OCI-LY7 (cell line): ENCODE results near the gene ANAPC1. TPM values are rescaled to one million over a fixed set of nuclear protein-coding genes. Genes with fewer than 3 reads are reported as not detected.
"Not testable (repeated sequence)": the region's sequence is repeated elsewhere in the genome, so short reads cannot be mapped to it uniquely, and the experiment has no call there.

Experiments
- BruUV-seq: library from RNA; stranded (reverse); fragments of 400-500 nt; replicated peaks from 2 replicates; lab custom pipeline; 2021; lab: Mats Ljungman, UMichigan
- CTCF ChIA-PET: fragments of 300-600 bp; sonication (Branson Sonifier 250); formaldehyde crosslinking; loops from one replicate; lab custom pipeline; 2022; ENCODE audit warnings: antibody characterized with exemption; ENCODE audit not compliant: unreplicated experiment; lab: Charles Lee
- POLR2A ChIA-PET: fragments of 300-600 bp; sonication (Branson Sonifier 250); formaldehyde crosslinking; loops from one replicate; lab custom pipeline; 2022; ENCODE audit warnings: antibody characterized with exemption; lab: Charles Lee
- DNase-seq: peaks from one replicate; pipeline ENCODE4 v3.0.0-alpha.2; 2015; ENCODE audit warnings: low spot score
- H2AFZ ChIP-seq: fragments of 200-600 bp; sonication (generic), shearing (Covaris generic); 2 replicates; pipeline ENCODE4 v1.6.1; 2014; ENCODE audit warnings: mild to moderate bottlenecking, antibody characterized with exemption, low read length, moderate library complexity
- H3K27ac ChIP-seq: fragments of 200-600 bp; sonication (generic); 2 replicates; pipeline ENCODE4 v1.5.1; 2014; ENCODE audit warnings: mixed run types, low read depth, mild to moderate bottlenecking, moderate library complexity, low read length, inconsistent platforms; ENCODE audit not compliant: poor library complexity, severe bottlenecking
- H3K36me3 ChIP-seq: fragments of 200-600 bp; sonication (generic); 2 replicates; pipeline ENCODE4 v1.6.1; 2014; ENCODE audit warnings: mild to moderate bottlenecking, antibody characterized with exemption, low read length, moderate library complexity, mixed read lengths; ENCODE audit not compliant: insufficient read depth
- H3K4me1 ChIP-seq: fragments of 200-600 bp; sonication (generic); 2 replicates; pipeline ENCODE4 v1.5.1; 2014; ENCODE audit warnings: mild to moderate bottlenecking, low read length; ENCODE audit not compliant: insufficient read depth, poor library complexity, severe bottlenecking
- H3K4me2 ChIP-seq: fragments of 200-600 bp; sonication (generic); 2 replicates; pipeline ENCODE4 v1.6.1; 2014; ENCODE audit warnings: mild to moderate bottlenecking, low read length
- H3K4me3 ChIP-seq: fragments of 200-600 bp; sonication (generic); 2 replicates; pipeline ENCODE4 v1.5.1; 2014; ENCODE audit warnings: mild to moderate bottlenecking, low read depth, low read length; ENCODE audit not compliant: poor library complexity, severe bottlenecking
- H3K79me2 ChIP-seq: fragments of 200-600 bp; sonication (generic); 2 replicates; pipeline ENCODE4 v1.6.1; 2016; ENCODE audit warnings: low read depth, mild to moderate bottlenecking, low read length, moderate library complexity, mixed read lengths; ENCODE audit not compliant: insufficient read depth
- H3K9me2 ChIP-seq: fragments of 200-600 bp; sonication (generic); 2 replicates; pipeline ENCODE4 v1.6.1; 2016; ENCODE audit warnings: mild to moderate bottlenecking, low read length, mixed read lengths; ENCODE audit not compliant: insufficient read depth
- H3K9me3 ChIP-seq: fragments of 200-600 bp; sonication (generic); 2 replicates; pipeline ENCODE4 v1.6.1; 2014; ENCODE audit warnings: mild to moderate bottlenecking, mixed run types, low read length, mixed read lengths
- H4K20me1 ChIP-seq: fragments of 200-600 bp; sonication (generic); 2 replicates; pipeline ENCODE4 v1.6.1; 2014; ENCODE audit warnings: mild to moderate bottlenecking, antibody characterized with exemption, low read length, moderate library complexity, mixed read lengths; ENCODE audit not compliant: insufficient read depth
- EZH2phosphoT487 ChIP-seq: fragments of 200-600 bp; sonication (generic); IDR thresholded peaks from 2 replicates; pipeline ENCODE4 v1.6.1; 2018; ENCODE audit warnings: low read depth, borderline replicate concordance, mild to moderate bottlenecking, mixed run types, antibody characterized with exemption, low read length, moderate library complexity, mixed read lengths
- intact Hi-C: fragments of 100-400 bp; cut with micrococcal nuclease; formaldehyde crosslinking; loops from one replicate; pipeline ENCODE4 v1.10.0; 2022; ENCODE audit not compliant: unreplicated experiment
- total RNA-seq, 2 experiments: library from RNA; depleted of rRNA in 1 of 2; stranded (reverse); fragments of >200 nt in 1 of 2; shearing (Covaris generic) in 1 of 2; gene quantifications; 2 replicates each; pipeline ENCODE4 v1.2.3, GENCODE V29; 2014 to 2022
- TF ChIP-seq, protein P1 (sequence below): fragments of 200-600 bp; sonication (generic); conservative IDR thresholded peaks from 2 replicates; pipeline ENCODE4 v1.5.1; 2014; ENCODE audit warnings: mild to moderate bottlenecking, antibody characterized with exemption, low read length, moderate library complexity, mixed read lengths

The ANAPC1 gene
- total RNA-seq, 2 experiments from 2014 or later = 103 to 131 TPM

DNA sequence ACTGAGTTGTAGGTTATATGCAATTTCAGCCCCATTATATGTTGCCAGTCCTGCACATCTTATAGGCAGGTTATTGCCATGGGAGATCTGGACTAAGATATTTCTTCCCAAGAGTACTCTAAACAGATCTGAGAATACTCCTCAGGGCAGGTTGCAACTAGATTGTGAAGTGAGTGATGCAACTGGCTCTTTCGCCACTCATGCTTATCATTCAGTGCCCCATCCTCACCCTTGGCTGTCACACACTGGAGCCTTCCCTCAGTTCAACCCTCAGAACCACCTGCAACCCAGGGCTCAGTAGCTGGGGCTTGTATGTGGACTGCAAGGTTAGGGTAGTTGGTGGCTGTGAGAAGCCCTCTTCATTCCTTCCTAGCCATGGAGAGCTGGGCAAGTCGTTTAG lies 28.6 kb upstream of the ANAPC1 start:
- H3K4me3 ChIP-seq = no peak overlapping the region
- no peaks in the 10 kb centered on the region for H3K79me2 ChIP-seq
- no peaks in the 10 kb centered on the region for H4K20me1 ChIP-seq
- BruUV-seq = no TSS peak
- no peaks in the 10 kb centered on the region for H3K4me1 ChIP-seq
- POLR2A ChIA-PET = no interaction called here
- no peak for DNase-seq
- H3K27ac ChIP-seq = no peak overlapping the region
- H3K9me3 ChIP-seq = no peaks in the 10 kb centered on the region
- TF ChIP-seq, protein P1, sequence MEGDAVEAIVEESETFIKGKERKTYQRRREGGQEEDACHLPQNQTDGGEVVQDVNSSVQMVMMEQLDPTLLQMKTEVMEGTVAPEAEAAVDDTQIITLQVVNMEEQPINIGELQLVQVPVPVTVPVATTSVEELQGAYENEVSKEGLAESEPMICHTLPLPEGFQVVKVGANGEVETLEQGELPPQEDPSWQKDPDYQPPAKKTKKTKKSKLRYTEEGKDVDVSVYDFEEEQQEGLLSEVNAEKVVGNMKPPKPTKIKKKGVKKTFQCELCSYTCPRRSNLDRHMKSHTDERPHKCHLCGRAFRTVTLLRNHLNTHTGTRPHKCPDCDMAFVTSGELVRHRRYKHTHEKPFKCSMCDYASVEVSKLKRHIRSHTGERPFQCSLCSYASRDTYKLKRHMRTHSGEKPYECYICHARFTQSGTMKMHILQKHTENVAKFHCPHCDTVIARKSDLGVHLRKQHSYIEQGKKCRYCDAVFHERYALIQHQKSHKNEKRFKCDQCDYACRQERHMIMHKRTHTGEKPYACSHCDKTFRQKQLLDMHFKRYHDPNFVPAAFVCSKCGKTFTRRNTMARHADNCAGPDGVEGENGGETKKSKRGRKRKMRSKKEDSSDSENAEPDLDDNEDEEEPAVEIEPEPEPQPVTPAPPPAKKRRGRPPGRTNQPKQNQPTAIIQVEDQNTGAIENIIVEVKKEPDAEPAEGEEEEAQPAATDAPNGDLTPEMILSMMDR = no peak
- TF ChIP-seq EZH2phosphoT487 = no peak
- H2AFZ ChIP-seq = no peak overlapping the region
- CTCF ChIA-PET = no interaction called here
- no peaks in the 10 kb centered on the region for H3K9me2 ChIP-seq
- H3K4me2 ChIP-seq = no peak overlapping the region
- no peaks in the 10 kb centered on the region for H3K36me3 ChIP-seq
- intact Hi-C loops = no loop called here

DNA sequence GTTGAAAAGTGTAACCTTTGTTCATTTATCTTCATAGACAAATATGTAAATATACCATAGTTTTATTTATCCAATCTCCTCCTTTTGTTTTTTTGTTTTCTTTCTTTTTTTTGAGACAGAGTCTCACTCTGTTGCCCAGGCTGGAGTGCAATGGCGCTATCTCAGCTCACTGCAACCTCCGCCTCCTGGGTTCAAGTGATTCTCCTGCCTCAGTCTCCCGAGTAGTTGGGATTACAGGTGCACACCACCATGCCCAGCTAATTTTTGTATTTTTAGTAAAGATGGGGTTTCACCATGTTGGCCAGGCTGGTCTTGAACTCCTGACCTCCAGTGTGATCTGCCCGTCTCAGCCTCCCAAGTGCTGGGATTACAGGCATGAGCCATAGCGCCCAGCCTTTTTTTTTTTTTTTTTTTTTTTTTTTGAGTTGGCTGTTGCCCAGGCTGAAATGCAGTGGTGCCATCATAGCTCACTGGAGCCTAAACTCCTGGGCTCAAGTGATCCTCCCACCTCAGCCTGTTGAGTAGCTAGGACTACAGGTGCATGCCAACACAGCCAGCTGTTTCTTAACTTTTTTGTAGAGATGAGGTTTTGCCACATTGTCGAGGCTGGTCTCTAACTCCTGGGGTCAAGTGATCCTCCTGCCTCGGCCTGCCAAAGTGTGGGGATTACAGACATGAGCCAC lies 27.4 kb upstream of the ANAPC1 start:
- POLR2A ChIA-PET = interaction anchor here (0.6 to 0.7 kb wide), 3 partner anchors 20 to 1776 kb away, joined by 3 to 9 read pairs (median 5); no protein-coding TSS in a partner anchor
- H3K79me2 ChIP-seq, CTCF ChIA-PET, H3K27ac ChIP-seq, H3K9me3 ChIP-seq, H4K20me1 ChIP-seq, H3K36me3 ChIP-seq, H3K4me2 ChIP-seq, intact Hi-C loops, H3K4me1 ChIP-seq, H3K9me2 ChIP-seq, H2AFZ ChIP-seq, BruUV-seq, DNase-seq, H3K4me3 ChIP-seq: not testable (repeated sequence)

DNA sequence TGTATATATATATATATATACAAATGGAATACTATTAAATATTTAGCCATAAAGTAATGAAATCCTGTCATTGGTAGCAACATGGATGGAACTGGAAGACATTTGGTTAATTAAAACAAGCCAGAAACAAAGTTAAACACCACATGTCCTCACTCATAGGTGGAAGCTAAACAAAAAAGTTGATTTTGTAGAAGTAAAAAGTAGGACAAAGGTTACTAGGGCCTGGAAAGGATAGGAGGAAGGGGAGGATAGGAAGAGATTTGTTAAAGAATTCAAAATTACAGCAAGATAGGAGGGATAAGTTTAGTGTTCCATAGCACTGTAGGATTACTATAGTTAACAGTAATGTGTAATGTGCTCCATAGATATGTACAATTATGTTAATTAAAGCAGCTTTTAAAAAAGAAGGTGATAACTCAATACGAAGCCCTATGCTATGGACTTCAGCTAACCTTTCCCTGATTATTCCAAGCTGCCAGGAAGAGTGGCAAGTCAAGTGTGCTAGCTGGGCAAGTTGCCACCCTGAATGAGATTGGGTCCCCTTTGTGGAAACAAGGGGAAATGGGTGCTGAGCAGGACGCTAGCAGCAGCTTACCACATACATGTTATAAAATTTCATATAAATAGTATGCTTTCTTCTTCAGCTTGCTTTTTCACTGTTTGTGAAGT lies 26.8 kb upstream of the ANAPC1 start:
- Histone ChIP-seq H3K36me3 (no peaks in the 10 kb centered on the region), H4K20me1 (no peaks in the 10 kb centered on the region), H3K4me2 (no peak overlapping the region), H3K79me2 (no peaks in the 10 kb centered on the region), H3K27ac (no peak overlapping the region), H3K4me1 (peaks cover 13% of the 10 kb centered on the region), H3K4me3 (no peak overlapping the region), H3K9me2 (no peaks in the 10 kb centered on the region), H3K9me3 (no peaks in the 10 kb centered on the region), H2AFZ (no peak overlapping the region)
- ChIA-PET POLR2A (interaction anchor here (0.5 to 0.6 kb wide), 2 partner anchors 19 to 153 kb away, joined by 3 read pairs; no protein-coding TSS in a partner anchor), CTCF (no interaction called here)
- DNase-seq = no peak
- no peak for TF ChIP-seq EZH2phosphoT487
- TF ChIP-seq, protein P1 = no peak
- no TSS peak for BruUV-seq
- intact Hi-C loops = no loop called here

DNA sequence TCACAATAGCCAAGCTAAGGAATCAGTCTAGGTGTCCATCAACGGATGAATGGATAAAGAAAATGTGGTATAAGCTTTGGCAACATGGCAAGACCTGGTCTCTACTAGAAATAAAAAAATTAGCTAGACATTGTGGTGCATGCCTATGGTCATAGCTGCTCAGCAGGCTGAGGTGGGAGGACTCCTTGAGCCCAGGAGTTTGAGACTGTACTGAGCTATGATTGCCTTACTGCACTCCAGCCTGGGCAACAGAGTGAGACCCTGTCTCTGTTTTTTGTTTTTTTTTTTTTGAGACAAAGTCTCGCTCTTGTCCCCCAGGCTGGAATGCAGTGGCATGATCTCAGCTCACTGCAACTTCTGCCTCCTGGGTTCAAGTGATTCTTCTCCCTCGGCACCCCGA lies 26.0 kb upstream of the ANAPC1 start:
- H3K27ac ChIP-seq, H3K4me3 ChIP-seq, H2AFZ ChIP-seq, H3K9me2 ChIP-seq, DNase-seq, H3K79me2 ChIP-seq, CTCF ChIA-PET, H3K9me3 ChIP-seq, BruUV-seq, H3K36me3 ChIP-seq, H3K4me2 ChIP-seq, H4K20me1 ChIP-seq, intact Hi-C loops: not testable (repeated sequence)
- POLR2A ChIA-PET = interaction anchor here (0.6 to 0.7 kb wide), 2 partner anchors 22 to 601 kb away, joined by 3 read pairs; no protein-coding TSS in a partner anchor
- H3K4me1 ChIP-seq = peaks cover 18% of the 10 kb centered on the region
